ENCODE data around the gene MEGF9.

GRCh38 chr9:120745278-120745677, 31.0 kb upstream of the MEGF9 start:
- no peak for TF ChIP-seq CTCF (optimal IDR thresholded peaks at IDR 0.05 in 1 of 3, IDR thresholded peaks at IDR 0.05 in 1 of 3, conservative IDR thresholded peaks at IDR 0.05 in 1 of 3; ENCODE audit: extremely low read depth in 1 of 3, insufficient read depth in 2 of 3, low read length in 3 of 3)
- no peak for TF ChIP-seq EZH2 (IDR thresholded peaks at IDR 0.05; ENCODE audit: low read length)

Measured in keratinocyte (primary cell).